ENCODE data around the gene CAPRIN2.

DNA sequence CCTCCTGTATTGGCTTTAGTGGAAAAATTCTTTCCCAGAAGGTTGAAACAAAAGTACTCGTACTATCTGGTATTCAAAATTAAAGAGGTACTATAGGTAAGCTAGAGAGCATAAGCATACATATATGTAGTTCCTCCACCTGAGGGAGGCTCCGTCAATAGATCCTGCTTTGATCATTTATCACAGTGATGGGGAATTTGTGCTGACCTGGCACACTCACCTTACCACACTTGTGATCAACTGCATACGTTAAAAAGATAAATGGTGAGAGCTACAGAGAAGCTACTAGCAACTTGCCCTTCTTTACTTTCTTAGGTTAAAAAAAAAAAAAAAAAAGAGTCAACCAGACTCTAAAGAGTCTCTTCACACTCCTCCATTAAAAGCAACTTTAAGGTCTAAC is 2.5 kb downstream of the CAPRIN2 start:
- TF ChIP-seq, protein P1, sequence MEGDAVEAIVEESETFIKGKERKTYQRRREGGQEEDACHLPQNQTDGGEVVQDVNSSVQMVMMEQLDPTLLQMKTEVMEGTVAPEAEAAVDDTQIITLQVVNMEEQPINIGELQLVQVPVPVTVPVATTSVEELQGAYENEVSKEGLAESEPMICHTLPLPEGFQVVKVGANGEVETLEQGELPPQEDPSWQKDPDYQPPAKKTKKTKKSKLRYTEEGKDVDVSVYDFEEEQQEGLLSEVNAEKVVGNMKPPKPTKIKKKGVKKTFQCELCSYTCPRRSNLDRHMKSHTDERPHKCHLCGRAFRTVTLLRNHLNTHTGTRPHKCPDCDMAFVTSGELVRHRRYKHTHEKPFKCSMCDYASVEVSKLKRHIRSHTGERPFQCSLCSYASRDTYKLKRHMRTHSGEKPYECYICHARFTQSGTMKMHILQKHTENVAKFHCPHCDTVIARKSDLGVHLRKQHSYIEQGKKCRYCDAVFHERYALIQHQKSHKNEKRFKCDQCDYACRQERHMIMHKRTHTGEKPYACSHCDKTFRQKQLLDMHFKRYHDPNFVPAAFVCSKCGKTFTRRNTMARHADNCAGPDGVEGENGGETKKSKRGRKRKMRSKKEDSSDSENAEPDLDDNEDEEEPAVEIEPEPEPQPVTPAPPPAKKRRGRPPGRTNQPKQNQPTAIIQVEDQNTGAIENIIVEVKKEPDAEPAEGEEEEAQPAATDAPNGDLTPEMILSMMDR (IDR thresholded peaks at IDR 0.05 in 4 of 5, conservative IDR thresholded peaks at IDR 0.05 in 1 of 5): no peak
- no peak for TF ChIP-seq POLR2A (IDR thresholded peaks at IDR 0.05)

All from gastrocnemius medialis (tissue), 4 donors.